Measurements from ENCODE around the gene SCUBE1. TPM values are rescaled to one million over a fixed set of nuclear protein-coding genes. Genes with fewer than 3 reads are reported as not detected.

SCUBE1 gene
- total and polyA plus RNA-seq, 2 donors from 2014 or later = 2.3 to 7.1 TPM

- Histone ChIP-seq H3K4me1 (ENCODE audit: control insufficient read depth in 2 of 3, insufficient read depth in 2 of 3, low read depth in 1 of 3, low read length in 3 of 3) (no peaks in the 10 kb centered on the region), H3K9ac (ENCODE audit: low read length in 3 of 3) (no peak overlapping the region), H3K36me3 (ENCODE audit: control insufficient read depth in 2 of 3, insufficient read depth in 3 of 3, low read length in 3 of 3) (no peaks in the 10 kb centered on the region), H3K27me3 (ENCODE audit: control insufficient read depth, insufficient read depth, low read length) (no peaks in the 10 kb centered on the region), H3K9me3 (ENCODE audit: control insufficient read depth in 2 of 3, insufficient read depth in 1 of 3, low read length in 3 of 3) (no peaks in the 10 kb centered on the region), H3K27ac (ENCODE audit: low read depth in 2 of 2, low read length in 2 of 2) (no peak overlapping the region), H3K4me3 (ENCODE audit: low read length in 3 of 3) (no peak overlapping the region)
- FAIRE-seq (no peak), DNase-seq (no peak)
- TF ChIP-seq CTCF (IDR thresholded peaks at IDR 0.05; ENCODE audit: borderline replicate concordance, extremely low read depth, insufficient read depth) = no peak
- intact Hi-C loops (cut with DNase I) = no loop called here
Observed at GRCh38 chr22:43233529-43233928, 109.6 kb downstream of the SCUBE1 start.

GRCh38 chr22:43232445-43232844 is 110.7 kb downstream of the SCUBE1 start:
- intact Hi-C loops (cut with DNase I) = no loop called here
- Histone ChIP-seq H3K9me3 (ENCODE audit: control insufficient read depth in 2 of 3, insufficient read depth in 1 of 3, low read length in 3 of 3) (no peaks in the 10 kb centered on the region), H3K4me1 (ENCODE audit: control insufficient read depth in 2 of 3, insufficient read depth in 2 of 3, low read depth in 1 of 3, low read length in 3 of 3) (no peaks in the 10 kb centered on the region), H3K27me3 (ENCODE audit: control insufficient read depth, insufficient read depth, low read length) (no peaks in the 10 kb centered on the region), H3K27ac (ENCODE audit: low read depth in 2 of 2, low read length in 2 of 2) (no peak overlapping the region), H3K4me3 (ENCODE audit: low read length in 3 of 3) (no peak overlapping the region), H3K36me3 (ENCODE audit: control insufficient read depth in 2 of 3, insufficient read depth in 3 of 3, low read length in 3 of 3) (no peaks in the 10 kb centered on the region), H3K9ac (ENCODE audit: low read length in 3 of 3) (no peak overlapping the region)
- TF ChIP-seq CTCF (IDR thresholded peaks at IDR 0.05; ENCODE audit: borderline replicate concordance, extremely low read depth, insufficient read depth) = no peak
- FAIRE-seq (no peak), DNase-seq (no peak)

DNA sequence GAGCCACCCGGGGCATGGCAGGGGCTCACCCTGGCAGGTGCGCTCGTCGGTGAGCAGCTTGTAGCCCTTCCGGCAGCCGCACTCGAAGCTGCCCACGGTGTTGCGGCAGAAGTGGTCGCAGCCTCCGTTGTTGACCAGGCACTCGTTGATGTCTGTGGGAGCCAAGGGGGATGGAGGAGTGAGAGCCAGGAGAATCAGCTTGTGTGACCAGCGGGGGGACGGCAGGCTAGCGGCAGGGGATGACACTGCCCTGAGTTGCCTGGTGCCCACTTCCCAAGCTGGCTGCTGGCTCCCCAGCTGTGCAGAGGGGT is 111.5 kb downstream of the SCUBE1 start:
- no peaks in the 10 kb centered on the region for H3K4me1 ChIP-seq (ENCODE audit: control insufficient read depth in 2 of 3, insufficient read depth in 2 of 3, low read depth in 1 of 3, low read length in 3 of 3)
- FAIRE-seq (no peak), DNase-seq (no peak)
- no peak for TF ChIP-seq CTCF (IDR thresholded peaks at IDR 0.05; ENCODE audit: borderline replicate concordance, extremely low read depth, insufficient read depth)
- no peak overlapping the region for H3K27ac ChIP-seq (ENCODE audit: low read depth in 2 of 2, low read length in 2 of 2)
- H3K27me3 ChIP-seq (ENCODE audit: control insufficient read depth, insufficient read depth, low read length) = no peaks in the 10 kb centered on the region
- H3K9ac ChIP-seq (ENCODE audit: low read length in 3 of 3) = no peak overlapping the region
- intact Hi-C loops (cut with DNase I) = no loop called here
- no peaks in the 10 kb centered on the region for H3K36me3 ChIP-seq (ENCODE audit: control insufficient read depth in 2 of 3, insufficient read depth in 3 of 3, low read length in 3 of 3)
- H3K4me3 ChIP-seq (ENCODE audit: low read length in 3 of 3) = no peak overlapping the region
- H3K9me3 ChIP-seq (ENCODE audit: control insufficient read depth in 2 of 3, insufficient read depth in 1 of 3, low read length in 3 of 3) = no peaks in the 10 kb centered on the region

DNA sequence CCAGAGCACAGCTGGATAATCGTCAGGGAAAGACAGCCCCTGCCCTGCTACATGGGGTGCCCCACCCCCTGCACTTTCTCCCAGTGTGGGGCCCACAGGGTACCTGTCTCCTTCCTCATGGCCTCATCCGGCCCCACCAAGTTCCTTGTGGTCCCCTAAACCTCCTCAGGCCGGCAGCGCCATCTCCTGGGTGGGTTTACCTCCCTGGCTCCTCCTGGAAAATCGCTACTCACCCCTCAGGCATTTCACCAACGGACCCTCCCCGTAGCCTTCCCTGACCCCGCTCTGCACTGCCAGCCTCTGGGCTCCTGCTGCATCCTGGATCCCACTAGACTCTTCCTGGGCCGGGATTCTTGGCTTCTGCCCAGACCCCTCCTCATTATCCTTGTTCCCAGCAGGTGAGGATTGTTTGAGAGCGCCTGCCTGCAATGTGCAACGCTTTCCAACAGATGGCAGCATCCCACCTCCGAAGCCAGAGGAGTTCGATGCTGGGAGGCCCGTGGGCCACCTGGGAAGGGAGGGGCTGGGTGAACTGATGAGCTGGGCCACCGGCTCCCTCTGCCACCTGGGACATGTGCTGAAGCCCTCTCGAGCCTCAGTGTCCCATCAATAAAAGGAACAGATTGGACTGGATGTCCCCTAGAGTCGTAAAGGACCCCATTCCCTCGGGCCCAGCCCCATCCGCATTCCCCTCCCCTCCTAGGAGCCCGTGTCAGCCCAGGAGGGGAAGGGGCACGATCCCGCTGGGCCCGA is 112.0 kb downstream of the SCUBE1 start:
- FAIRE-seq = no peak
- Histone ChIP-seq H3K4me3 (ENCODE audit: low read length in 3 of 3) (no peak overlapping the region), H3K9ac (ENCODE audit: low read length in 3 of 3) (no peak overlapping the region), H3K27me3 (ENCODE audit: control insufficient read depth, insufficient read depth, low read length) (no peaks in the 10 kb centered on the region), H3K27ac (ENCODE audit: low read depth in 2 of 2, low read length in 2 of 2) (no peak overlapping the region), H3K36me3 (ENCODE audit: control insufficient read depth in 2 of 3, insufficient read depth in 3 of 3, low read length in 3 of 3) (no peaks in the 10 kb centered on the region), H3K4me1 (ENCODE audit: control insufficient read depth in 2 of 3, insufficient read depth in 2 of 3, low read depth in 1 of 3, low read length in 3 of 3) (no peaks in the 10 kb centered on the region), H3K9me3 (ENCODE audit: control insufficient read depth in 2 of 3, insufficient read depth in 1 of 3, low read length in 3 of 3) (no peaks in the 10 kb centered on the region)
- DNase-seq = peak in 4 of 5 donors; percentile 76 to 88 (median 78)
- peak; percentile 87 for TF ChIP-seq CTCF (IDR thresholded peaks at IDR 0.05; ENCODE audit: borderline replicate concordance, extremely low read depth, insufficient read depth)
- intact Hi-C loops (cut with DNase I) = no loop called here

Measured in kidney (tissue), 14 donors.